ENCODE data around the gene OVAAL. TPM values are rescaled to one million over a fixed set of nuclear protein-coding genes. Genes with fewer than 3 reads are reported as not detected.

The OVAAL gene
- total and polyA plus RNA-seq, 8 donors, result not detected

DNA sequence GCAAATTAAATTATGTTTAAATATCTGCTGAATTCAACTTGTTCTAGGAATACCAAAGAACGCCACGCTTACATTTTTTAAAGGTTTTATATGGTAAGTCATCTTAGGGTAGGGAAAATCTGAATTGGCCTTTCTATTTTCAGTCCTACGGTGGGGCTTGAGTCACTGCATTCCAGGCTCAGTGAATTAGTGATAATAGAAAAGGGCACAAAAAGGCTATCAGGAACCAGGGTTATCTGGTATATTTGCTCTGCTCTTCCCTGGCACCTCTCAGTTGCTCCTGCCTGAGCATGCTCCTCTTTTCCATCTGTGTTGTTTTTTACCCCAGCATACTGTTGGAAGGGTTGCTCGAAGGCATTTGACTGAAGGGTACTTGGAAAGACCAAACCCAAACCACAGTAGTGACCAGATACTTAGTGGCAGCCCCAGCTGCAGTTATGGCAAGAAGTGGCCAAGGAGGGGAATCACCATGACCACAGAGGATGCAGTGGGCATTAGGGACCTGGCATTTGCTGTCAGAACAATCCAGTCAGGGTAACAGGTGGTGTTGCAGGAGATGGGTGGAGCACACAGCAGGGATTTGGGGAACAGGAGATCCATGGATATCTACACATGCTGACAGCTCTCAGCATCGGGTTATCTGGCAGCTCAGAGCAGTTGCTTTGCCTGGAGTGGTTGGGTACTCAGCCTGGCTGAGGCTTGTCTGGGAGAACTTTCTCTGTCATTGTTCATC lies 2.3 kb downstream of the OVAAL start:
- 74 to 81% (median 77%) methylated on average over 5 of the region's 5 CpGs for WGBS, 5 donors
- H3K9me3 ChIP-seq, result no peaks in the 10 kb centered on the region
- no peak for TF ChIP-seq CTCF (IDR thresholded peaks at IDR 0.05)
- no peak for TF ChIP-seq POLR2A (IDR thresholded peaks at IDR 0.05)
- TF ChIP-seq EP300 (IDR thresholded peaks at IDR 0.05), result no peak
- TF ChIP-seq POLR2AphosphoS5 (IDR thresholded peaks at IDR 0.05), result no peak
- no peaks in the 10 kb centered on the region for H3K36me3 ChIP-seq
- H3K27ac ChIP-seq, result no peak overlapping the region
- H3K4me3 ChIP-seq, result no peak overlapping the region
- no peaks in the 10 kb centered on the region for H3K4me1 ChIP-seq
- no peaks in the 10 kb centered on the region for H3K27me3 ChIP-seq
- intact Hi-C loops (cut with DNase I; ENCODE audit: low total_unique reads), result no loop called here
- no peak for DNase-seq

- 89 to 100% (median 93%) methylated on average over 1 of the region's 1 CpG for WGBS, 5 donors
- no peak overlapping the region for H3K4me3 ChIP-seq
- no peaks in the 10 kb centered on the region for H3K4me1 ChIP-seq
- TF ChIP-seq POLR2A (IDR thresholded peaks at IDR 0.05), result no peak
- no peak for TF ChIP-seq CTCF (IDR thresholded peaks at IDR 0.05)
- TF ChIP-seq POLR2AphosphoS5 (IDR thresholded peaks at IDR 0.05), result no peak
- TF ChIP-seq EP300 (IDR thresholded peaks at IDR 0.05), result no peak
- H3K27me3 ChIP-seq, result no peaks in the 10 kb centered on the region
- DNase-seq, result no peak
- intact Hi-C loops (cut with DNase I; ENCODE audit: low total_unique reads), result no loop called here
- H3K9me3 ChIP-seq, result no peaks in the 10 kb centered on the region
- no peak overlapping the region for H3K27ac ChIP-seq
- no peaks in the 10 kb centered on the region for H3K36me3 ChIP-seq
Observed at GRCh38 chr1:180562640-180563025, 3.9 kb downstream of the OVAAL start.

- intact Hi-C loops (cut with DNase I; ENCODE audit: low total_unique reads), result no loop called here
- Histone ChIP-seq H3K4me3 (no peak overlapping the region), H3K9me3 (no peaks in the 10 kb centered on the region), H3K27me3 (no peaks in the 10 kb centered on the region), H3K4me1 (no peaks in the 10 kb centered on the region), H3K27ac (no peak overlapping the region), H3K36me3 (no peaks in the 10 kb centered on the region)
- TF ChIP-seq EP300 (IDR thresholded peaks at IDR 0.05) (no peak), CTCF (IDR thresholded peaks at IDR 0.05) (no peak), POLR2AphosphoS5 (IDR thresholded peaks at IDR 0.05) (no peak), POLR2A (IDR thresholded peaks at IDR 0.05) (no peak)
- 79 to 85% (median 84%) methylated on average over 14 of the region's 14 CpGs for WGBS, 5 donors
- no peak for DNase-seq
Observed at GRCh38 chr1:180563026-180563827, 4.5 kb downstream of the OVAAL start.

- no peaks in the 10 kb centered on the region for H3K36me3 ChIP-seq
- WGBS, 5 donors, result 61 to 78% (median 73%) methylated on average over 4 of the region's 4 CpGs
- H3K4me3 ChIP-seq, result no peak overlapping the region
- H3K4me1 ChIP-seq, result no peaks in the 10 kb centered on the region
- no peak for DNase-seq
- H3K9me3 ChIP-seq, result no peaks in the 10 kb centered on the region
- H3K27ac ChIP-seq, result no peak overlapping the region
- no peaks in the 10 kb centered on the region for H3K27me3 ChIP-seq
- TF ChIP-seq POLR2AphosphoS5 (IDR thresholded peaks at IDR 0.05) (no peak), CTCF (IDR thresholded peaks at IDR 0.05) (no peak), EP300 (IDR thresholded peaks at IDR 0.05) (no peak), POLR2A (IDR thresholded peaks at IDR 0.05) (no peak)
- intact Hi-C loops (cut with DNase I; ENCODE audit: low total_unique reads), result no loop called here
Observed at GRCh38 chr1:180565121-180565871, 6.5 kb downstream of the OVAAL start.
